Measurements from ENCODE around the gene IRF7.
A peak's percentile ranks its signal among the peaks of the same experiment; 100 is the strongest.

The IRF7 gene

GRCh38 chr11:624705-625635 lies 9.2 kb upstream of the IRF7 start, which contains the start of gene CDHR5:
Gene CDHR5, minus strand, starts transcription at chr11:624955. Its CDS starts 53 bp downstream, at chr11:624902.
- DNase-seq (ENCODE audit: low read depth, low spot score): no peak
- H3K4me3 ChIP-seq (ENCODE audit: low read length): no peak within 1 kb of the TSS

GRCh38 chr11:623999-624704 lies 8.4 kb upstream of the IRF7 start:
- no peak for DNase-seq (ENCODE audit: low read depth, low spot score)
- no peak overlapping the region for H3K4me3 ChIP-seq (ENCODE audit: low read length)

- DNase-seq (ENCODE audit: low read depth, low spot score): no peak
- H3K4me3 ChIP-seq (ENCODE audit: low read length): no peak overlapping the region
These were observed 7.7 kb upstream of the IRF7 start for GRCh38 chr11:623349-623869.

GRCh38 chr11:621838-622237 lies 6.1 kb upstream of the IRF7 start:
- DNase-seq (ENCODE audit: low read depth, low spot score): no peak
- H3K4me3 ChIP-seq (ENCODE audit: low read length): no peak overlapping the region

GRCh38 chr11:620935-621814 lies 5.4 kb upstream of the IRF7 start:
- H3K4me3 ChIP-seq (ENCODE audit: low read length): no peak overlapping the region
- no peak for DNase-seq (ENCODE audit: low read depth, low spot score)

GRCh38 chr11:620201-620600 lies 4.5 kb upstream of the IRF7 start:
- DNase-seq (ENCODE audit: low read depth, low spot score): no peak
- H3K4me3 ChIP-seq (ENCODE audit: low read length): no peak overlapping the region

GRCh38 chr11:619628-620050 lies 3.9 kb upstream of the IRF7 start:
- no peak for DNase-seq (ENCODE audit: low read depth, low spot score)
- no peak overlapping the region for H3K4me3 ChIP-seq (ENCODE audit: low read length)

- no peak overlapping the region for H3K4me3 ChIP-seq (ENCODE audit: low read length)
- DNase-seq (ENCODE audit: low read depth, low spot score): no peak
These were observed 3.3 kb upstream of the IRF7 start for GRCh38 chr11:618856-619627.

GRCh38 chr11:617912-618682 lies 2.3 kb upstream of the IRF7 start:
- DNase-seq (ENCODE audit: low read depth, low spot score): no peak
- H3K4me3 ChIP-seq (ENCODE audit: low read length): no peak overlapping the region

GRCh38 chr11:617199-617911 lies 1.6 kb upstream of the IRF7 start:
- no peak overlapping the region for H3K4me3 ChIP-seq (ENCODE audit: low read length)
- no peak for DNase-seq (ENCODE audit: low read depth, low spot score)

- peak overlapping the region; percentile 60 for H3K4me3 ChIP-seq (ENCODE audit: low read length)
- no peak for DNase-seq (ENCODE audit: low read depth, low spot score)
These were observed 809 bp upstream of the IRF7 start for GRCh38 chr11:616320-617198.

- peak overlapping the region; percentile 60 for H3K4me3 ChIP-seq (ENCODE audit: low read length)
- DNase-seq (ENCODE audit: low read depth, low spot score): no peak
These were observed 887 bp downstream of the IRF7 start for GRCh38 chr11:614623-615503.

- H3K4me3 ChIP-seq (ENCODE audit: low read length): no peak overlapping the region
- DNase-seq (ENCODE audit: low read depth, low spot score): no peak
These were observed 1.6 kb downstream of the IRF7 start for GRCh38 chr11:614021-614622.

GRCh38 chr11:613369-613968 lies 2.3 kb downstream of the IRF7 start:
- peak; percentile 32 for DNase-seq (ENCODE audit: low read depth, low spot score)
- H3K4me3 ChIP-seq (ENCODE audit: low read length): no peak overlapping the region

- no peak for DNase-seq (ENCODE audit: low read depth, low spot score)
- H3K4me3 ChIP-seq (ENCODE audit: low read length): no peak overlapping the region
These were observed 2.8 kb downstream of the IRF7 start for GRCh38 chr11:612961-613300.

Data from Jurkat, Clone E6-1 (cell line).